ENCODE measurements around the gene CRACDL.
"Not testable (repeated sequence)": the region's sequence is repeated elsewhere in the genome, so short reads cannot be mapped to it uniquely, and the experiment has no call there.

CRACDL gene

GRCh38 chr2:98901702-98902101 lies 34.3 kb downstream of the CRACDL start:
- no peak for ATAC-seq
- TF ChIP-seq PATZ1 (CRISPR knock-in tag; IDR thresholded peaks at IDR 0.05; ENCODE audit: borderline replicate concordance) (no peak), CSDC2 (CRISPR knock-in tag; IDR thresholded peaks at IDR 0.05) (no peak)

GRCh38 chr2:98901291-98901690 lies 34.7 kb downstream of the CRACDL start:
- TF ChIP-seq TCF4 (CRISPR knock-in tag; IDR thresholded peaks at IDR 0.05; ENCODE audit: borderline replicate concordance) (no peak), PATZ1 (CRISPR knock-in tag; IDR thresholded peaks at IDR 0.05; ENCODE audit: borderline replicate concordance) (no peak), ZFP30 (CRISPR knock-in tag; IDR thresholded peaks at IDR 0.05) (no peak), PPARA (CRISPR knock-in tag; IDR thresholded peaks at IDR 0.05; ENCODE audit: borderline replicate concordance) (no peak), OSR1 (CRISPR knock-in tag; IDR thresholded peaks at IDR 0.05) (no peak), ISL1 (CRISPR knock-in tag; IDR thresholded peaks at IDR 0.05) (no peak), CSDC2 (CRISPR knock-in tag; IDR thresholded peaks at IDR 0.05) (no peak), TSHZ2 (CRISPR knock-in tag; IDR thresholded peaks at IDR 0.05) (no peak), ZNF70 (CRISPR knock-in tag; IDR thresholded peaks at IDR 0.05) (no peak), BACH2 (CRISPR knock-in tag; IDR thresholded peaks at IDR 0.05; ENCODE audit: borderline replicate concordance) (no peak), SNAI2 (CRISPR knock-in tag; IDR thresholded peaks at IDR 0.05) (no peak), ZNF565 (CRISPR knock-in tag; conservative IDR thresholded peaks at IDR 0.05; ENCODE audit: low read depth) (no peak), ESRRG (CRISPR knock-in tag; IDR thresholded peaks at IDR 0.05) (no peak), ZC3H10 (CRISPR knock-in tag; IDR thresholded peaks at IDR 0.05) (no peak), ZNF8 (CRISPR knock-in tag; IDR thresholded peaks at IDR 0.05) (no peak)
- ATAC-seq: no peak

GRCh38 chr2:98900721-98901120 lies 35.3 kb downstream of the CRACDL start:
- ATAC-seq: no peak
- no peak for TF ChIP-seq ZNF565 (CRISPR knock-in tag; conservative IDR thresholded peaks at IDR 0.05; ENCODE audit: low read depth)
- TF ChIP-seq CSRNP3 (CRISPR knock-in tag; IDR thresholded peaks at IDR 0.05): no peak
- TF ChIP-seq TCF4 (CRISPR knock-in tag; IDR thresholded peaks at IDR 0.05; ENCODE audit: borderline replicate concordance): no peak
- no peak for TF ChIP-seq GLIS3 (CRISPR knock-in tag; IDR thresholded peaks at IDR 0.05)
- TF ChIP-seq ZNF70 (CRISPR knock-in tag; IDR thresholded peaks at IDR 0.05): no peak
- TF ChIP-seq PPARA (CRISPR knock-in tag; IDR thresholded peaks at IDR 0.05; ENCODE audit: borderline replicate concordance): no peak
- TF ChIP-seq SNAI2 (CRISPR knock-in tag; IDR thresholded peaks at IDR 0.05): no peak
- no peak for TF ChIP-seq ESRRG (CRISPR knock-in tag; IDR thresholded peaks at IDR 0.05)
- no peak for TF ChIP-seq OSR1 (CRISPR knock-in tag; IDR thresholded peaks at IDR 0.05)
- TF ChIP-seq ZFP30 (CRISPR knock-in tag; IDR thresholded peaks at IDR 0.05): no peak
- TF ChIP-seq TOX (CRISPR knock-in tag; IDR thresholded peaks at IDR 0.05; ENCODE audit: borderline replicate concordance): no peak
- no peak for TF ChIP-seq RARB (CRISPR knock-in tag; IDR thresholded peaks at IDR 0.05)
- TF ChIP-seq CREB5 (CRISPR knock-in tag; IDR thresholded peaks at IDR 0.05; ENCODE audit: low read depth): no peak
- TF ChIP-seq TSHZ2 (CRISPR knock-in tag; IDR thresholded peaks at IDR 0.05): no peak
- TF ChIP-seq POU6F1 (CRISPR knock-in tag; IDR thresholded peaks at IDR 0.05; ENCODE audit: borderline replicate concordance, low read depth): no peak

- ATAC-seq: not testable (repeated sequence)
Observed at GRCh38 chr2:98899703-98900078, 36.3 kb downstream of the CRACDL start.

Data from SK-N-SH treated with all-trans-retinoic acid at 6 μM for 48 hours (cell line).